ENCODE results near the gene ASTN2.

DNA sequence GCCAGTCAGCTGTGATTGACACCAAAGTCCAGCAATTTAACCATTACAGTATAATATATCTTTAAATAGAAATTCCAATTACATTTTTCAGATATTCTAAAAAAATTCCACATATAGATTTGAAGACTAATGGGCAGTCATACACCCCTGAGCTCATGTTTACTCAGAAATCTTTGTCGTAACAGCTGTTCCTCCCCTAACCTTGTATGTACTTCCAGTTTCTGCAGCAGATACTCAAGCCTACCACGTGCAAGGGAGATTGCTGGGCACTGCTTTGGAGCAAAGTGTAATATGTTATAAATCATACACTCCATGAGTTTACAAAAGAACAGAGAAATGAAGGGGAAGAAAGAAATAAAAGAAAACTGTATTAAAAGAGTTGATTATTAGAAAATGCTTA, 486.6 kb downstream of the ASTN2 start:
- TF ChIP-seq, protein P1, sequence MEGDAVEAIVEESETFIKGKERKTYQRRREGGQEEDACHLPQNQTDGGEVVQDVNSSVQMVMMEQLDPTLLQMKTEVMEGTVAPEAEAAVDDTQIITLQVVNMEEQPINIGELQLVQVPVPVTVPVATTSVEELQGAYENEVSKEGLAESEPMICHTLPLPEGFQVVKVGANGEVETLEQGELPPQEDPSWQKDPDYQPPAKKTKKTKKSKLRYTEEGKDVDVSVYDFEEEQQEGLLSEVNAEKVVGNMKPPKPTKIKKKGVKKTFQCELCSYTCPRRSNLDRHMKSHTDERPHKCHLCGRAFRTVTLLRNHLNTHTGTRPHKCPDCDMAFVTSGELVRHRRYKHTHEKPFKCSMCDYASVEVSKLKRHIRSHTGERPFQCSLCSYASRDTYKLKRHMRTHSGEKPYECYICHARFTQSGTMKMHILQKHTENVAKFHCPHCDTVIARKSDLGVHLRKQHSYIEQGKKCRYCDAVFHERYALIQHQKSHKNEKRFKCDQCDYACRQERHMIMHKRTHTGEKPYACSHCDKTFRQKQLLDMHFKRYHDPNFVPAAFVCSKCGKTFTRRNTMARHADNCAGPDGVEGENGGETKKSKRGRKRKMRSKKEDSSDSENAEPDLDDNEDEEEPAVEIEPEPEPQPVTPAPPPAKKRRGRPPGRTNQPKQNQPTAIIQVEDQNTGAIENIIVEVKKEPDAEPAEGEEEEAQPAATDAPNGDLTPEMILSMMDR (IDR thresholded peaks at IDR 0.05), result no peak
- no peak for TF ChIP-seq POLR2A (IDR thresholded peaks at IDR 0.05)

Measured in transverse colon (tissue), 3 donors.